ENCODE data around the gene TBC1D10B.
"Not testable (repeated sequence)": the region's sequence is repeated elsewhere in the genome, so short reads cannot be mapped to it uniquely, and the experiment has no call there.

Gene TBC1D10B

DNA sequence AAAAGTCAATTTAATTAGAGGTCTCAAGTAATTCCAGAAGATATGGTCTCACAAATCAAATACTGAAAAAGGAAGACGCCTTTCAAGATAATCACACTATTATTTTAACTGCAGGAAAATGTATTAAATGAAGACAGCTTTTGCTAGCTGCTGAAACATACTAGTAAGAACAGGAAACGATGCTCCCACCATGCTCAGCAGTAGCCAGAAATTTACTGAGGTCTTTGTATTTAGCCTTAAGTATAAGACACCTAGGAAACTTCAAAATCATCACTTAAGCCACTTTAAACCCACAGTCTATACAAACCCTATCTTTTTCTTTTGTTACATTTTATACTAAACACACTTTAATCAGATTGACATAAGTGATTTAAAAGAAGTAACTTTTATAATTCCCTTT lies 51.6 kb downstream of the TBC1D10B start:
- not testable (repeated sequence) for DNase-seq

DNA sequence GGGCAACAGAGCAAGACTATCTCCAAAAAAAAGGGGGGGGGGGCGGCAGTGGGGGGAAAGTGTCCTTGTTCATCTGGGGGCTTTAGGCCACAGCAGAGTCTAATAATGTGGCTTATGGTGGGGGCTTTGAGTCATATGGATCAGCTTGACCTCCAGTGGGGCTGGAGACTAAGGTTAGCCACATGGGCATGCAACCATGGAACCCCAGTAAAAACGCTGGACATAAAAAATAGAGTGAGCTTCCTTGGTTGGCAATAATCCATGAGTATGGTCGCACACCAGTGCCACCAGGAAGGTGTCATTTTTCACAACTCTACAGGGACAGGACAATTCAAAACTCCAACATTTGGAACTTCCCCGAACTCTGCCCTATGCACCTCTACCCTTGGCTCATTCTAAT lies 59.4 kb downstream of the TBC1D10B start:
- not testable (repeated sequence) for DNase-seq

DNA sequence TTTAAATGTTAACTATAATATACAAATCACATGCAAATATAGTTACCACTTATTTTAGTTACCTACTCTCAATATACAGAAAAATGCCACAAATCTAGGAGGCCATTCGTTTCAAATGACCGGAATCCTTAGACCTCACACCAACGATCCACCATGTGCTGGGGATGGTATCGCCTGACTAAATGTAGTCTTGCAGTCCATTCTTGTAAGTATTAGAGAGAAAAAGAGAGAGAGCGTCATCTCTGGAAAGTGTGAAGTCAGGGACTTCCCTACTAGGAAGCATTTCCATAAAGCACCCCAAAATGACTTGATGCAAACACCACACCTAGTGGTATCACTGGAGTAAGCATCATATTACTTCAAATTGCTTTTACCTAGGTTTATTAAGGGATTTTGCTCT lies 61.0 kb downstream of the TBC1D10B start:
- not testable (repeated sequence) for DNase-seq

Measured in inflammatory macrophage treated with lipopolysaccharide for 4 hours (primary cell).